ENCODE measurements around the gene RNLS. TPM values are rescaled to one million over a fixed set of nuclear protein-coding genes. Genes with fewer than 3 reads are reported as not detected.

Gene RNLS
- total RNA-seq, 1 donor from 2014 or later = 12.1 TPM

- no peak overlapping the region for H3K27ac ChIP-seq
- DNase-seq (ENCODE audit: low spot score in 2 of 2) = no peak
- no peaks in the 10 kb centered on the region for H3K9me3 ChIP-seq
- no peaks in the 10 kb centered on the region for H3K36me3 ChIP-seq
- H3K4me3 ChIP-seq = no peak overlapping the region
- H3K4me1 ChIP-seq = peaks cover 3 to 6% of the 10 kb centered on the region in 2 donors
- TF ChIP-seq CTCF (IDR thresholded peaks at IDR 0.05) = no peak
- intact Hi-C loops (cut with DNase I) = no loop called here
- H3K27me3 ChIP-seq = no peaks in the 10 kb centered on the region
Observed at GRCh38 chr10:88542522-88542921, 40.6 kb downstream of the RNLS start.

DNA sequence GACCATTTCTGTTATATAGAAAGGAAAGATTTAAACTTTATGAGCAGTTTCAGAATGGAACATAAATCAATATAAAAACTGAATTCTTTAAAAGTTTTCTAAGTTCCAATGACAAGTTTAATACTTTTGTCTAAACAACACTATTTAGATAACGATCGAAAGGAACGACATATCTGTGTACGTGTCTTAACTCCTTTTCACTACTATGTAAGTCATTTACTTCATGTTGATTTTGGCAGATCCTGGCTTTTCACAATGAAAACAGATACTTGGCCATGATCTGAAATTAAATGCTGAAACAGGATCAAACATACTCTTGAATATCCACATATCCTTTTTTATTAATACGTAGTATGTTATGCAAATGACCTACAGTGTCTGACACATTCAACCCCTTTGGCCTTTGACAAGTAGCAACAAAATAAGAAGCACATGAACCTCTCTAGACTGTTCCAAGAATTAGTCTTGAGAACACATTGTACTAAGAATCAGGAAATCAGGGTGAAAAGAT is 41.9 kb downstream of the RNLS start:
- Histone ChIP-seq H3K4me1 (peaks cover 3 to 6% of the 10 kb centered on the region in 2 donors), H3K27me3 (no peaks in the 10 kb centered on the region), H3K27ac (no peak overlapping the region), H3K9me3 (no peaks in the 10 kb centered on the region), H3K36me3 (no peaks in the 10 kb centered on the region), H3K4me3 (no peak overlapping the region)
- intact Hi-C loops (cut with DNase I) = no loop called here
- no peak for DNase-seq (ENCODE audit: low spot score in 2 of 2)
- no peak for TF ChIP-seq CTCF (IDR thresholded peaks at IDR 0.05)

- H3K36me3 ChIP-seq = no peaks in the 10 kb centered on the region
- no peak for TF ChIP-seq CTCF (IDR thresholded peaks at IDR 0.05)
- DNase-seq (ENCODE audit: low spot score in 2 of 2) = no peak
- intact Hi-C loops (cut with DNase I) = no loop called here
- H3K4me1 ChIP-seq = peaks cover 3 to 6% of the 10 kb centered on the region in 2 donors
- no peaks in the 10 kb centered on the region for H3K27me3 ChIP-seq
- no peak overlapping the region for H3K27ac ChIP-seq
- H3K9me3 ChIP-seq = no peaks in the 10 kb centered on the region
- H3K4me3 ChIP-seq = no peak overlapping the region
Observed at GRCh38 chr10:88540351-88540750, 42.8 kb downstream of the RNLS start.

- Histone ChIP-seq H3K9me3 (no peaks in the 10 kb centered on the region), H3K36me3 (no peaks in the 10 kb centered on the region), H3K4me1 (peaks cover 3 to 6% of the 10 kb centered on the region in 2 donors), H3K27ac (no peak overlapping the region), H3K4me3 (no peak overlapping the region), H3K27me3 (no peaks in the 10 kb centered on the region)
- DNase-seq (ENCODE audit: low spot score in 2 of 2) = no peak
- no peak for TF ChIP-seq CTCF (IDR thresholded peaks at IDR 0.05)
- intact Hi-C loops (cut with DNase I) = no loop called here
Observed at GRCh38 chr10:88538048-88538447, 45.1 kb downstream of the RNLS start.

GRCh38 chr10:88537322-88537721 is 45.8 kb downstream of the RNLS start:
- H3K36me3 ChIP-seq = no peaks in the 10 kb centered on the region
- intact Hi-C loops (cut with DNase I) = no loop called here

More at GRCh38 chr10:88537322-88537721, 45.8 kb downstream of the RNLS start:
- no peak overlapping the region for H3K4me3 ChIP-seq
- TF ChIP-seq CTCF (IDR thresholded peaks at IDR 0.05) = no peak
- H3K9me3 ChIP-seq = no peaks in the 10 kb centered on the region
- peaks cover 3 to 6% of the 10 kb centered on the region in 2 donors for H3K4me1 ChIP-seq
- no peak for DNase-seq (ENCODE audit: low spot score in 2 of 2)
- no peaks in the 10 kb centered on the region for H3K27me3 ChIP-seq
- no peak overlapping the region for H3K27ac ChIP-seq

Measured in ascending aorta (tissue), 2 donors.